ENCODE data around the gene FAM120B. TPM values are rescaled to one million over a fixed set of nuclear protein-coding genes. Genes with fewer than 3 reads are reported as not detected.

Gene FAM120B
- total and polyA plus RNA-seq, 2 donors (not counting 1 experiment from before 2014, with no cell fraction given): 14.4 to 19.3 TPM

DNA sequence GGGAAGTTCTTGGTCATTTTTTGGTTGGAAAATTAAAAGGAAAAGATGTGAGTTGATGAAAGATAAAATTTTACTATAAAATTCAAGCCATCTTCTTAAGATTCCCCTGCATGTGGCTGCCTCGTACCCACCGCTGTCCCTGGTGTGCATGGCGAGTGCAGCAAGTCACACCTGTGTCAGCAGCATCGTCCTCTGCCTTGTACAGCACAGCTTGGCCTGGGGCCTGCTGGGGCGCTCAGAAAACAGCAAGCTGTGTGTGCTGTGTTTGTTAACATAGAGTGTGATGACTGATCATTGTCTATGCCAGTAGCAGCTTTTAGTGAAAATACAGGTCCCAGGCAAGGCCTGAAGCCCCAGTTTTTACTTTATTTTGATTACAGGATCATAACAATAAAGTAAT lies 56.7 kb downstream of the FAM120B start:
- no peak for DNase-seq (ENCODE audit: low read depth in 2 of 2)

DNA sequence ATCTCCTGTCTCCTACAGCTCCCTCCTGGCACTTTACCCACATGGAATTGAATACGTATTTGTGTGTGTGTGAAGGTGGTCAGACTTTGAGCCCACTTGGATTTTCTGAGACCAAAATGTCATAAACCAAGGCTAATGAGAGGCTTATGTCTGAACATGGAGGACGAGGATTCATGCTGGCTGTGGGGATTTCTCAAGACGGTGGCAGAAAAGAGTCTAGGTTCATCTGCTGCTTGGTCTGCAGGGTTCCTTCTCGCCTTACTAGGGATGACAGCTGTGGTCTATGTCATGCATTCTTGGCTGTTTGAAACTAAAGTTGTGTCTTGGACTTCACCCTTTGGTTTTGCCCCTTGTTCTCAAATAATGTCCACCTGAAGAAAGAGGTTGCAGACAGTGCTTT lies 58.6 kb downstream of the FAM120B start:
- Histone ChIP-seq H3K36me3 (ENCODE audit: control insufficient read depth, insufficient read depth, low read length) (peaks cover 4% of the 10 kb centered on the region), H3K4me2 (ENCODE audit: extremely low read depth, insufficient read depth, low read length) (no peak overlapping the region), H3K27me3 (ENCODE audit: control insufficient read depth, insufficient read depth, low read length) (no peaks in the 10 kb centered on the region), H3K79me2 (ENCODE audit: control insufficient read depth, insufficient read depth, low read length) (no peaks in the 10 kb centered on the region), H2AFZ (ENCODE audit: low read length) (no peak overlapping the region), H3K27ac (ENCODE audit: insufficient read depth, low read length) (no peak overlapping the region), H3K4me3 (replicated peaks in 1 of 4; ENCODE audit: control extremely low read depth in 1 of 4, insufficient read depth in 1 of 4, low read depth in 3 of 4, low read length in 4 of 4) (no peak overlapping the region), H3K9ac (ENCODE audit: insufficient read depth, low read length) (no peak overlapping the region), H3K9me3 (ENCODE audit: control insufficient read depth, insufficient read depth, low read depth, low read length) (no peaks in the 10 kb centered on the region), H4K20me1 (ENCODE audit: control insufficient read depth, extremely low read depth, insufficient read depth, low read length) (no peaks in the 10 kb centered on the region), H3K4me1 (ENCODE audit: control insufficient read depth, extremely low read depth, insufficient read depth, low read length) (peaks cover 2% of the 10 kb centered on the region)
- TF ChIP-seq, protein P1, sequence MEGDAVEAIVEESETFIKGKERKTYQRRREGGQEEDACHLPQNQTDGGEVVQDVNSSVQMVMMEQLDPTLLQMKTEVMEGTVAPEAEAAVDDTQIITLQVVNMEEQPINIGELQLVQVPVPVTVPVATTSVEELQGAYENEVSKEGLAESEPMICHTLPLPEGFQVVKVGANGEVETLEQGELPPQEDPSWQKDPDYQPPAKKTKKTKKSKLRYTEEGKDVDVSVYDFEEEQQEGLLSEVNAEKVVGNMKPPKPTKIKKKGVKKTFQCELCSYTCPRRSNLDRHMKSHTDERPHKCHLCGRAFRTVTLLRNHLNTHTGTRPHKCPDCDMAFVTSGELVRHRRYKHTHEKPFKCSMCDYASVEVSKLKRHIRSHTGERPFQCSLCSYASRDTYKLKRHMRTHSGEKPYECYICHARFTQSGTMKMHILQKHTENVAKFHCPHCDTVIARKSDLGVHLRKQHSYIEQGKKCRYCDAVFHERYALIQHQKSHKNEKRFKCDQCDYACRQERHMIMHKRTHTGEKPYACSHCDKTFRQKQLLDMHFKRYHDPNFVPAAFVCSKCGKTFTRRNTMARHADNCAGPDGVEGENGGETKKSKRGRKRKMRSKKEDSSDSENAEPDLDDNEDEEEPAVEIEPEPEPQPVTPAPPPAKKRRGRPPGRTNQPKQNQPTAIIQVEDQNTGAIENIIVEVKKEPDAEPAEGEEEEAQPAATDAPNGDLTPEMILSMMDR (conservative IDR thresholded peaks at IDR 0.05 in 1 of 2, IDR thresholded peaks at IDR 0.05 in 1 of 2; ENCODE audit: low read depth in 1 of 2, low read length in 2 of 2): no peak
- TF ChIP-seq EZH2 (IDR thresholded peaks at IDR 0.05; ENCODE audit: low read length, missing control alignments): no peak
- no peak for DNase-seq (ENCODE audit: low read depth in 2 of 2)

More for the DNA sequence above, 56.7 kb downstream of the FAM120B start:
- peaks cover 3% of the 10 kb centered on the region for H3K36me3 ChIP-seq (ENCODE audit: control insufficient read depth, insufficient read depth, low read length)
- no peaks in the 10 kb centered on the region for H3K9me3 ChIP-seq (ENCODE audit: control insufficient read depth, insufficient read depth, low read depth, low read length)
- no peaks in the 10 kb centered on the region for H4K20me1 ChIP-seq (ENCODE audit: control insufficient read depth, extremely low read depth, insufficient read depth, low read length)
- H3K9ac ChIP-seq (ENCODE audit: insufficient read depth, low read length): no peak overlapping the region
- no peaks in the 10 kb centered on the region for H3K79me2 ChIP-seq (ENCODE audit: control insufficient read depth, insufficient read depth, low read length)
- H3K4me2 ChIP-seq (ENCODE audit: extremely low read depth, insufficient read depth, low read length): no peak overlapping the region
- peaks cover 2% of the 10 kb centered on the region for H3K4me1 ChIP-seq (ENCODE audit: control insufficient read depth, extremely low read depth, insufficient read depth, low read length)
- H3K27ac ChIP-seq (ENCODE audit: insufficient read depth, low read length): no peak overlapping the region
- TF ChIP-seq, protein P1 (conservative IDR thresholded peaks at IDR 0.05 in 1 of 2, IDR thresholded peaks at IDR 0.05 in 1 of 2; ENCODE audit: low read depth in 1 of 2, low read length in 2 of 2): no peak
- no peak for TF ChIP-seq EZH2 (IDR thresholded peaks at IDR 0.05; ENCODE audit: low read length, missing control alignments)
- no peaks in the 10 kb centered on the region for H3K27me3 ChIP-seq (ENCODE audit: control insufficient read depth, insufficient read depth, low read length)
- H3K4me3 ChIP-seq (replicated peaks in 1 of 4; ENCODE audit: control extremely low read depth in 1 of 4, insufficient read depth in 1 of 4, low read depth in 3 of 4, low read length in 4 of 4): no peak overlapping the region
- H2AFZ ChIP-seq (ENCODE audit: low read length): no peak overlapping the region

DNA sequence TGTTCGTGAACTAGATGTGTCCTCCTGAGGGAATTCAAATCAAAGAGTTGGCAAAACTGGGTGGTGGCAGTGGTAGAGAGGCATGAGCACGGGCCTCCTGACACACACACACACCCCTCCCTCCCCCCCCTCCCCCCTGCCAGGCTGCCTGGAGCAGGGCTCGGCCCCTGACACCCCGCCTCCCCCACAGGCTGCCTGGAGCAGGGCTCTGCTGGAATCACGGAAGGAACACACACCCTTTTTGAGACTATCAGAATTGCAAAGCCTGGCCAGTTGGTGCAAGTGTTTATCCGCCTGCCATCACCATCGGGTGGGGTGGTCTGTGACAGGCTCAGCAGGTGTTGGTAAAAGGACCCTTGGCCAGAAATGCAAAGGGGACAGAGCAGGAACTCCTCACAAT lies 59.0 kb downstream of the FAM120B start:
- TF ChIP-seq EZH2 (IDR thresholded peaks at IDR 0.05; ENCODE audit: low read length, missing control alignments): no peak
- TF ChIP-seq, protein P1 (conservative IDR thresholded peaks at IDR 0.05 in 1 of 2, IDR thresholded peaks at IDR 0.05 in 1 of 2; ENCODE audit: low read depth in 1 of 2, low read length in 2 of 2): no peak
- no peaks in the 10 kb centered on the region for H3K79me2 ChIP-seq (ENCODE audit: control insufficient read depth, insufficient read depth, low read length)
- no peak overlapping the region for H3K27ac ChIP-seq (ENCODE audit: insufficient read depth, low read length)
- H3K27me3 ChIP-seq (ENCODE audit: control insufficient read depth, insufficient read depth, low read length): no peaks in the 10 kb centered on the region
- no peak overlapping the region for H3K9ac ChIP-seq (ENCODE audit: insufficient read depth, low read length)
- no peak overlapping the region for H2AFZ ChIP-seq (ENCODE audit: low read length)
- H3K4me3 ChIP-seq (replicated peaks in 1 of 4; ENCODE audit: control extremely low read depth in 1 of 4, insufficient read depth in 1 of 4, low read depth in 3 of 4, low read length in 4 of 4): no peak overlapping the region
- H3K4me1 ChIP-seq (ENCODE audit: control insufficient read depth, extremely low read depth, insufficient read depth, low read length): peaks cover 2% of the 10 kb centered on the region
- peaks cover 4% of the 10 kb centered on the region for H3K36me3 ChIP-seq (ENCODE audit: control insufficient read depth, insufficient read depth, low read length)
- no peak for DNase-seq (ENCODE audit: low read depth in 2 of 2)
- no peak overlapping the region for H3K4me2 ChIP-seq (ENCODE audit: extremely low read depth, insufficient read depth, low read length)
- no peaks in the 10 kb centered on the region for H3K9me3 ChIP-seq (ENCODE audit: control insufficient read depth, insufficient read depth, low read depth, low read length)
- no peaks in the 10 kb centered on the region for H4K20me1 ChIP-seq (ENCODE audit: control insufficient read depth, extremely low read depth, insufficient read depth, low read length)
